Measurements from ENCODE around the gene ABCA1. TPM values are rescaled to one million over a fixed set of nuclear protein-coding genes. Genes with fewer than 3 reads are reported as not detected.

Gene ABCA1
- total RNA-seq, 4 donors from 2014 or later = 87.3 to 188 (median 124) TPM

GRCh38 chr9:104915049-104915448 is 12.9 kb downstream of the ABCA1 start:
- no peak for TF ChIP-seq CTCF (IDR thresholded peaks at IDR 0.05)
- DNase-seq (ENCODE audit: low spot score) = no peak
- no peak for ATAC-seq (ENCODE audit: low FRiP score)

- ATAC-seq (ENCODE audit: low FRiP score) (no peak), DNase-seq (ENCODE audit: low spot score) (no peak)
- TF ChIP-seq CTCF (IDR thresholded peaks at IDR 0.05) = no peak
Measured at GRCh38 chr9:104914466-104914865, 13.5 kb downstream of the ABCA1 start.

- ATAC-seq (ENCODE audit: low FRiP score) = no peak
- no peak for TF ChIP-seq CTCF (IDR thresholded peaks at IDR 0.05)
- DNase-seq (ENCODE audit: low spot score) = no peak
Measured at GRCh38 chr9:104912606-104913005, 15.3 kb downstream of the ABCA1 start.

GRCh38 chr9:104911032-104911607 is 16.8 kb downstream of the ABCA1 start:
- TF ChIP-seq CTCF (IDR thresholded peaks at IDR 0.05) = no peak
- ATAC-seq (ENCODE audit: low FRiP score) (no peak), DNase-seq (ENCODE audit: low spot score) (no peak)

- ATAC-seq (ENCODE audit: low FRiP score) (peak; percentile 73), DNase-seq (ENCODE audit: low spot score) (no peak)
- no peak for TF ChIP-seq CTCF (IDR thresholded peaks at IDR 0.05)
Measured at GRCh38 chr9:104907278-104907951, 20.5 kb downstream of the ABCA1 start.

GRCh38 chr9:104906441-104907277 is 21.3 kb downstream of the ABCA1 start:
- DNase-seq (ENCODE audit: low spot score) (no peak), ATAC-seq (ENCODE audit: low FRiP score) (peak; percentile 80)
- TF ChIP-seq CTCF (IDR thresholded peaks at IDR 0.05) = no peak

All from omental fat pad (tissue), 4 donors.